ENCODE results near the gene BICDL1.
"Not testable (repeated sequence)": the region's sequence is repeated elsewhere in the genome, so short reads cannot be mapped to it uniquely, and the experiment has no call there.

Gene BICDL1, protein sequence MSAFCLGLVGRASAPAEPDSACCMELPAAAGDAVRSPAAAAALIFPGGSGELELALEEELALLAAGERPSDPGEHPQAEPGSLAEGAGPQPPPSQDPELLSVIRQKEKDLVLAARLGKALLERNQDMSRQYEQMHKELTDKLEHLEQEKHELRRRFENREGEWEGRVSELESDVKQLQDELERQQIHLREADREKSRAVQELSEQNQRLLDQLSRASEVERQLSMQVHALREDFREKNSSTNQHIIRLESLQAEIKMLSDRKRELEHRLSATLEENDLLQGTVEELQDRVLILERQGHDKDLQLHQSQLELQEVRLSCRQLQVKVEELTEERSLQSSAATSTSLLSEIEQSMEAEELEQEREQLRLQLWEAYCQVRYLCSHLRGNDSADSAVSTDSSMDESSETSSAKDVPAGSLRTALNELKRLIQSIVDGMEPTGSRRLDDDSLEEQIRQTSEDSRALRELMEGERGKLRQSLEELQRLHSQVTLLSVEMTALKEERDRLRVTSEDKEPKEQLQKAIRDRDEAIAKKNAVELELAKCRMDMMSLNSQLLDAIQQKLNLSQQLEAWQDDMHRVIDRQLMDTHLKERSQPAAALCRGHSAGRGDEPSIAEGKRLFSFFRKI

DNA sequence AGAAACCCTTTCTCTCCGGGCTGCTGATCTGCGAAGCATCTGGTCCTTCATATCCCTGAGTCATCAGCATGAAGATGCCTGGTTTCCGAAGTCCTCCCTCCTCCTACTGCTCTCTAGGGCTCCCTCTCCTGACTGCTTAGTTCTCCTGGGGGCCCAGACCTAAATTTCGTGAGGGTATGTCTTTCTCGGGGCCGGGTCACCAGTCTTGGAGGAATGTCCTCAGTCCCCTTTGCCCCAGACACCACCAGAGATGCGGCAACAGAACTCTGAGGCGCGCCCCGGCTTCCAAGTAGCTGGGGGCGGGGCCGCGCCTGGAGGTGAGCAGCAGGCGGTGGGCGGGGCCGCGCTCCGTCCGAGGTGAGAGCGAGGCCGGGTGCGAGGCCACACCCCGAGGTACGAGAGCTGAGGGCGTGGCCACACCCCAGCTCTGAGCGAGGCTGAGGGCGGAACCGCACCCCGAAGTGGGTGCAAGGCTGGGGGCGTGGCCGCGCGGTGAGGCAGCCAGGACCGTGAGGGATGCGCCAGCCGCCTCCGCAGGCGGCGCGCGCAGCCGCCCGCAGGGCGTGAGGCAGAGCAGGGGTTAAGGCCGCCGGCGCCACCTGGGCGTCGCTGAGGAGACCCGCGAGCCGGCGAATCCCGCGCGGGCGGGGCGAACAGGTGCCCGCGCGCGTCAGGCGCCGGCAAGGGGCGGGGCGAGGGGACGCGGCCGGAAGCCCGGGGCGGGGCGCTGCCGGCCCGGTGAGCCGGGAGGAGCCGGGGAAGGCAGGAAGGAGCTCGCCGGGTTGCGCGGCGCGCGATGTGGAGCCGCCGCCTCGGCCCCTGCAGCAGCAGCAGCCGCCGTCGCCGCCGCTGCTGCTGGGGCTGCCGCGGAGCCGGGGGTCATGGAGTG lies at the start of gene BICDL1:
TSS of gene BICDL1 (plus strand) at position 765 of the 889 bp plus-strand sequence. CDS start 633 bp downstream, outside the sequence.
- peak; percentile 92 for DNase-seq

DNA sequence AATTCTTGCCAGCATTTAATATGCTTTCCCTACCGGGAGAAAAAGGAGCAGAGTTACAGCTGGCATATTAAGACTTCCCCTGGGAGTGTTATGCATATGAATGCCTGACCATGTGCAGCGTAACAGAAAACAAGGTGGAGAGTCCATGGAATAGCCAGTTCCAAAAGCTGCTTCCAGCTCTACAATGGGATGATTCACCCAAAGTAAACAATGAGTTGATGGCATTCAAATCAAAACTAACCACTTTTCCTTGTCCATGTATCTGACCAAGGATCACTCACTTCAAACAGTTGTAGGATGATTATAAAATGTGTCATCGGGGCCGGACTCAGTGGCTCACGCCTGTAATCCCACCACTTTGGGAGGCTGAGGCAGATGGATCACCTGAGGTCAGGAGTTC lies 48.1 kb upstream of the BICDL1 start:
- no peak for DNase-seq

DNA sequence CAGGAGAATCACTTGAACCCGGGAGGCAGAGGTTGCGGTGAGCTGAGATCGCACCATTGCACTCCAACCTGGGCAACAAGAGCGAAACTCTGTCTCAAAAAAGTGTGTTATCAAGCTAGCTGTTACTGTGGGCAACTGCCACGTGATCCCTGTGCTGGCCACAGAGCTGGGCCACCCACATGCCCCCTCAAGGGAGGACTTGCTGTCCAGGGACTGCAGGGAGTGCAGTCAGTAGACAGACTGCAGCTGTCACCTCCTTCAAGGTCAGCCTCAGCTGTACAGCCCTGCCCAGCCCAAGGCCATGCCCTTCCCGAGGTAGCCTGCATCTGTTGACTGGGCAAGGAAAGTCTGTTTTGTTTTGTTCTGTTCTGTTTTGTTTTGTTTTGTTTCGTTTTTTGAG lies 46.6 kb upstream of the BICDL1 start:
- no peak for DNase-seq

DNA sequence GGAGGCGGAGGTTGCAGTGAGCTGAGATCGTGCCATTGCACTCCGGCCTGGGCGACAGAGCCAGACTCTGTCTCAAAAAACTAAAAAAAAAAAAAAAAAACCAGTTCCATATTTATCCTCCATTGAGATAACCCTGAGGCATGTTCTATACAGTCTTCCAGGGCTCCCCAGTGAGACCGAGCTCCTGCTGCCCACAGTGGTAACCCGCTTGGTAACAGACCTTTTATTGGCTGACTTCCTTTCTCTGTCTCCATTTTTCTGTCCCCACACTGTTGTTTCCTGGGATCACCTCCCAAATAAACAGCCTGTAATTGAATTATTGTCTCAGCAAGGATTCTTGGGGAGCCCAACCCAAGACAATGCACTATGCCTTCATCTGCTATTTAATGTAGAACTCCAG lies 42.8 kb upstream of the BICDL1 start:
- no peak for DNase-seq

DNA sequence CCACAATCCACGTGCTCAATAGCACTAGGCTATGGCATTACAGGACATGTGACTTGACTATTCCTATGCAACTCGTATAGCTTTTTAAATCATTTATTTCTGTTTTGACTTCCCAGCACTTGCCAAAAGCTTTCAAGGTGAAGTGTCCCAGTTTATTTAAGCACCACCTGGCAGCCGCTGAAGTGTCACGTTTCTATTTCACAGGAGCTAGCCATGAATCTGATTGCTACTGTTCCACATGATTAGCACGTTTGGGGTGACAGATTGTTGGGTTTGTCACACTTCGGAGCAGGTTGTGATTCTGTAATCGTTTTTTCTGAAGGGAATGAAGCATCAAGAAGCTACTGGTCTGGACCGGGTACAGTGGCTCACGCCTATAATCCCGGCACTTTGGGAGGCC lies 39.9 kb upstream of the BICDL1 start:
- DNase-seq = no peak

DNA sequence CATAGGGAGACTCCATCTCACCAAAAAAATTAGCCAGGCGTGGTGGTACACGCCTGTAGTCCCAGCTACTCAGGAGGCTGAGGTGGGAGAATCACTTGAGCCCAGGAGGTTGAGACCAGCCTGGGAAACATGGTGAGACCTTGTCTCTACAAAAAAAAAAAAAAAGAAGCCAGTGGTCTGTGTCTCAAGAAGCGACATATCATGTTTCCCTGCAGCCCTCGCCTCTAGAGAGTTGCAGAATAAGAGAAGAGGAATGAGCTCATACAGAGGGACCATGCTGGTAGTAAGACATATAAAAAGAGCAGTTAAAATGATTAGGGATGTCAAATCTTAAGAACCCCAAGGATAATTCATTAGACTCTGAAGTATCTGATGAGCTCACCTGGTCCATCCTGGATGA lies 39.4 kb upstream of the BICDL1 start:
- no peak for DNase-seq

DNA sequence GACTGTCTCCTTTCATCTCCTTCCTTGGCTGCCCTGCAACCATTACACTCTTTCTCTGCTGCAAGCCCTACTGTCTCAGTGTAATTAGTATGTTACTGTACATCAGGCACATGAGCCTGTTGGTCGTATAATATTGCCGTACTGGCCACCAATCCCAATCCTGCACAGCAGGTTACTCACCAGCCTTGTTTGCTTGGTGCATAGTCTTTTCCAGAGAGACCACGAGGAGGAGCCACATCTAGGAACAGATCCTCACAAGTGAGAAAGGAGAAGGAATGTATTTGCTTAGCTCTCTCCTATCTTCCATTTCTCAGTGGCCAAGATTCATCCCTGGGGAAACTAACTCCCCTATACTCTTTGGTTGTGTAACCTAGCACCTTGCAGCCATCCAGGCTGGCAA lies 33.0 kb upstream of the BICDL1 start:
- DNase-seq = no peak

DNA sequence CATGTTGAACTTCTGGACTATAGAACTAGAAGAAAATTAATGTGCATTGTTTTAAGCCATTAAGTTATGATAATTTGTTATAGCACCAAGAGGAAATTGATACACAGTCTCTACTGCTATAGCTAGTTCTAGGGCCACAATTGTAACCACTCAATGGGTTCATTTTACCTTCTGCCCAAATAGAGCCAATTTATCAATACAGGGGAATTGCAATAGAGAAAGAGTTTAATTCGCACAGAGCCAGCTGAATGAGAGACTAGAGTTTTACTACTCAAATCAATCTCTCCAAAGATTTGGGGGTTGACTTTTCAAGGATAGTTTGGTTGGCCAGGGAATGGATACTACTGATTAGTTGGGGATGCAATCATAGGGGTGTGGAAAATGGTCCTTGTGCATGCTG lies 31.9 kb upstream of the BICDL1 start:
- no peak for DNase-seq

DNA sequence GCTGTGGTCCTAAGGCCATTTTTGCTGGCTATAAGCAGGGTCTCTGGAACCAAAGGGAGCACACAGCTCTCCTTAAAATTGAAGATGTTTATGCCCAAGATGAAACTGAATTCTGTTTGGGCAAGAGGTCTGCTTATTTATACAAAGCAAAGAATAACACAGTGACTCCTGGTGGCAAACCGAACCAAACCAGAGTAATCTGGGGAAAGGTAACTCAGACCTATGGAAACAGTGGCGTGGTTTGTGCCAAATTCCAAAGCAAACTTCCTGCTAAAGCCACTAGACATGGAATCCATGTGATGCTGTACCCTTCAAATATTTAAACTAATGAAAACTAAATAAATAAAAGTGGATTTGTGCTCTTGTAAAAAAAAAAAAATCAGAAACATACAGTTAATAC lies 29.6 kb upstream of the BICDL1 start:
- DNase-seq = no peak

DNA sequence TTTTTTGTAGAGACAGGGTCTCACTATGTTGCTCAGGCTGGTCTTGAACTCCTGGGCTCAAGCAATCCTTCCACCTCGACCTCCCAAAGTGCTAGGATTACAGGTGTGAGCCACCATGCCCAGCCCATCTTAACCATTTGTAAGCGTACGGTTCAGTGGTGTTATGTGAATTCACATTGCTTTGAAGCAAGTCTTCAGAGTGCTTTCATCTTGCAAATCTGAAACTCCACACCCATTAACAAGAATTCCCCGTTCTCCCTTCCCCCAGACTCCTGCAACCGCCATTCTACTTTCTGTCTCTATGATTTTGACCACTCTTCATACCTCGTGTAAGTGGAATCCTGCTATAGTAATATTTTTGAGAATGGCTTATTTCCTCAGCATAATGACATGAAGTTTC lies 24.9 kb upstream of the BICDL1 start:
- DNase-seq = no peak

DNA sequence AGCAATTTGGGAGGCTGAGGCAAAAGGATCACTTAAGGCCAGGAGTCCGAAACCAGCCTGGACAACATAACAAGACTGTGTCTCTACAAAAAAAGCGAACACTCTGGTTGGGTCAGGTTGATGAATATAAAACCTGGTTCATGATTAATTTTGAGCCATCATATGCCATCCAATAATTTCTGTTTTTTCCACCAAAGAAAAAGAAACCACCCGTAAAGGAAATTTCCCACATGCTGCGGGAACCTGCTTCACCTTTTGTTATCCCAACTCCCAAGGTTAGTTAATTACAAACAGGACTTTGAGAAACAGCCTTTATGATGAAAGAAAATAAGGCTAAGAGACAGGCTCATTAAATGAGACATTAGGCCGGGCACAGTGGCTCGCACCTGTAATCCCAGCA lies 24.1 kb upstream of the BICDL1 start:
- no peak for DNase-seq

DNA sequence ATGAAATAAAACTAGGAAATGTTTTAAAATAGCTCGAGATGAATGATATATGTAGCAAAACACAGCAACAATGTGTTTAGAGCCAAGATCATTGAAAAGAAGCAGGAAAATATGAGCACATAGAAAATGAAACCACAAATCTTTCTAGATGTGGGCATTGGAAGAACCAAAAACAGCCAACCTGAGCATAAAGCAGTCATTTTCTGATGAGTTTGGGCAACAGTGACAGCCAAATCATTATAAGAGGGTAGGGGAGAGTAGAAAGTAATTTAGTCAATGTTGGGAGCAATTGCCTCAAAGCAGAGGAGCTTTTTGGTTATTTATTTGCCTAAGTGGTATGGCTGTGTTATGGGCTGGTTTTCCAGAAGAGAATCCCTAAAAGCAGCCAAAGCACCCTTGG lies 8.8 kb upstream of the BICDL1 start:
- DNase-seq = no peak

DNA sequence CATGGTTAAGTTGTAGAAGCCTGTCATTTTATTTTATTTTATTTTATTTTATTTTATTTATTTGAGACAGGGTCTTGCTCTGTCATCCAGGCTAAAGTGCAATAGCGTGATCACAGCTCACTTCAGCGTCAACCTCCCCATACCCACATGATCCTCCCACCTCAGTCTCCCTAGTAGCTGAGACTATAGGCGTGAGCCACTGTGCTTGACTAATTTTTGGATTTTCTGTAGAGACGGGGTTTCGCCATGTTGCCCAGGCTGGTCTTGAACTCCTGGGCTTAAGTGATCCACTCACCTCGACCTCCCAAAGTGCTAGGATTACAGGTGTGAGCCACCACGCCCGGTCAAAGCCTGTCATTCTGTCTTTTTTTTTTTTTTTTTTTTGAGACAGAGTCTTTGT lies 8.3 kb upstream of the BICDL1 start:
- not testable (repeated sequence) for DNase-seq

DNA sequence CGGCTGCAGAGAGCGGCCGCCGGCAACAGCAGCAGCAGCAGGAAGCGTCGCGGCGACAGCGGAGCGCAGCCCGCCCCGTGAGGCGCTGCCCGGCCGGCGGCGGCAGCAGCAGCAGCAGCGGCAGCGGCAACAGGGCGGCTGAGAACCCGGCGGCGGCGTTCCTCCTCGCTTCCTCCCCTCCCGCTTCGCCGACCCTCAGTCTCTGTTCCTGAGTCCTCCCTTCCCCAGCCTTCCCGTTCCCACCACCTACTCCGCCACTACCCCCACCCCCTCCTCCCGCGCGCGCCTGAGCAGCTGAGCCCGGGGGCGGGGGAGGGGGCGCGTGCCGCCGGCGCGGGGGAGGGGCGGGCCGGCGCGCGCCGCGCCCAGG lies 310 bp downstream of the BICDL1 start:
- no peak for DNase-seq

DNA sequence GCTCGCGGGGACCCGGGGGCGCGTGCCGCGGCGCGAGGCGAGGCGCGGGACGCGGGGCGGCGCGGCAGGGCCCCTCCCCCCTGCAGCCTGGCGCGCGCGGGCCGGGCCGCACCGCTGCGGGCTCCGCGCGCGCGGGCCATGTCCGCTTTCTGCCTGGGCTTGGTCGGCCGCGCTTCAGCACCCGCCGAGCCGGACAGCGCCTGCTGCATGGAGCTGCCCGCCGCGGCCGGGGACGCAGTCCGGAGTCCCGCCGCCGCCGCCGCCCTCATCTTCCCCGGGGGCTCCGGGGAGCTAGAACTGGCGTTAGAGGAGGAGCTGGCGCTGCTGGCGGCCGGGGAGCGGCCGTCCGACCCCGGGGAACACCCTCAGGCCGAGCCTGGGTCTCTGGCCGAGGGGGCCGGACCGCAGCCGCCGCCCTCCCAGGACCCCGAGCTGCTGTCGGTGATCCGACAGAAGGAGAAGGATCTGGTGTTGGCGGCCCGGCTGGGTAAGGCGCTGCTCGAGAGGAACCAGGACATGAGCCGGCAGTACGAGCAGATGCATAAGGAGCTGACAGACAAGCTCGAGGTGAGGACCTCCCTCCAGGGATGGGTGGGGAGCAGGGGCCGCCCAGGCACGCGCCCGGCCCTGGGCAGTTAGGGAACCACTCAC lies 820 bp downstream of the BICDL1 start:
- DNase-seq = peak; percentile 44

DNA sequence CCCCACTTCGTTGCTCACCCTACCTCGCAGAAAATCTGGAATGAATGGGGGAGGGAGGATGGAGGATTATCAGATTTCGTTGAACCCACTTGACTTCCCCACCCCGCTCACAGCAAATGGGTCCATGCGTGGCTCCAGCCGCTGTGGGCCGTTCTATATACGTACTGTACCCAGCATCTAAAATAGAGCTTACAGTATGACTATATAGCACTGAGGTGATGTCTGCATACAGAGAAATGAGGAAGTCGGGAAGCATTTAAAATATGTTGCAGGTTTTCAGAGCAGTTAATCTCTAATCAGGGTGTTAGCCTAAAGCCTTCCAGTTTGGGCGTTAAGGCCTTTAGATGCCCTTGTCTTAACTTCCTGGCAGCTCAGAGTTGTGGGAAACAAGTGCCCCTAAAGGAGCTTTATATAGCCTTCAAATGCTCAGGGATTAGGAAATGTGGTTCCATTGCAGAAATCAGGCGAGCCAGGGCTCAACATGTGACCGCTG lies 1.4 kb downstream of the BICDL1 start:
- peak; percentile 99 for DNase-seq

DNA sequence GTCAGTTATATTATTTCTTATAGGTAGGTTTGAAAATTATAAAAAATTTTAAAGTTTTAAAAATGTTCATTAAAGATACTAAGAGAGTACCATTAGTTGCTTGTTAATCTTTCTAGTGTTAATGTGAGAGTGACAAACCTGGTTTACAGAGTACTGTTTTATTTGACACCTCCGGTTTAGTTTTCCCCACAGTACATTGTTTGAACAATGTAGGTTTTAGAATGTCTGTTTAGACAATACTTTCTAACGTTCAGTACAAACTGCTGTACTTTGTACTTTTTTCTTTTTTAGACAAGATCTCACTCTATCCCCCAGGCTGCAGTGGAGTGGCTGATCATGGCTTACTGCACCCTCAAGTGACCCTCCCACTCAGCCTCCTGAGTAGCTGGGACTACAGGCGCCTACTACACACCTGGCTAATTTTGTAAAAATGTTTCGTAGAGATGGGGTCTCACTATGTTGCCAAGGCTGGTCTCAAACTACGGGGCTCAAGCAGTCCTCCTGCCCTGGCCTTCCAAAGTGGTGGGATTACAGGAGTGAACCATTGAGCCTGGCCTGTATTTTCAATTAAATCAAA lies 3.2 kb downstream of the BICDL1 start:
- no peak for DNase-seq

DNA sequence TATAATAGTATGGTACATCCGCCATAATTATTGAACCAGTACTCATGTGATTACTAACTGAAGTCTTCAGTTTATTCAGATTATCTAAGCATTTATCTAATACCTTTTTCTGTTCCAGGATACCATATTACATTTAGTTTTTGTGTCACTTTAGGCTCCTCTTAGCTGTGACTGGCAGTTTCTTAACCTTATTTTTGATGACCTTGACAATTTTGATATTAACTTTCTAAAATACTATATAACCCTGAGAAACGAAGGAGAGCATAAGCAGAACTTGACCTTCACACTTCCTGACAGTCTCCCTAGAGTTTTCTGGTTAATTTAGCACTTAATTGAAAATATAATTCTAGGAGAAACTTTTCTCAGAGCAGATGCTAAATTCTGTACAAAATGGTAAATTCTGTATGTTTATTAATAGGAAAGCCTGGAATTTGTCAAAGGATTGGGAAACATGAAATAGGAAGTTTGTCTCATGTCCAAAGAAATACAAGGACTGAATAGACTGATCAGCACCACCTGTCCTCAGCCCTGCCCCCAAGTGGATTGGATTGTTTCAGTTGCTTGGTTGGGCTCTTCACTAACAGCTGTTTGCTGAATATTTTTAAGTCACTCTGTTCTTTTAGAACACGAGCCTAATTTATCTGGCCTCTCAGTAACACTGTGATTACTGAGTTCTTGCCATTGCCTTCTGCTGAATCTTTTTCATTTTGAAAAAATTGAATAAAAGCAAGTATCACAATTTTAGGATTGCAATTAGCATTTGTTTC lies 6.0 kb downstream of the BICDL1 start:
- DNase-seq = no peak

DNA sequence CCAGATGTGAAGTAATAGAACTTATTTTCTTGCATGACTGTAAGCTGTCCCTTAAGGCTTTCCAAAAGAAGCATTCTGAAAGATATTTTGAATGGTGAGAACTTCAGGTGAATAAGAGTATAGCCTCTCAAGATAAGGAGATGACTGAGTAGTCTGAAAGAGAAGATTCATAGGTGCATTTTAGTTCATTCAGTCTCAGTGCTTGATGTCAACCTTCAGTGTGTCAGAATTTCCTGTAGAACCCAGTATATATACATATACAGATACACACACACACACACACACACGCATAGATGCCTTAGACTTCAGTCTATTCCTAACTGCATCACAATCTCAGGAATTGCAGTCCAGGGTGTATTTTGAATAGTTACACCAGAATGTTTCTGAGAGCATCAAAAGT lies 7.4 kb downstream of the BICDL1 start:
- DNase-seq = no peak

DNA sequence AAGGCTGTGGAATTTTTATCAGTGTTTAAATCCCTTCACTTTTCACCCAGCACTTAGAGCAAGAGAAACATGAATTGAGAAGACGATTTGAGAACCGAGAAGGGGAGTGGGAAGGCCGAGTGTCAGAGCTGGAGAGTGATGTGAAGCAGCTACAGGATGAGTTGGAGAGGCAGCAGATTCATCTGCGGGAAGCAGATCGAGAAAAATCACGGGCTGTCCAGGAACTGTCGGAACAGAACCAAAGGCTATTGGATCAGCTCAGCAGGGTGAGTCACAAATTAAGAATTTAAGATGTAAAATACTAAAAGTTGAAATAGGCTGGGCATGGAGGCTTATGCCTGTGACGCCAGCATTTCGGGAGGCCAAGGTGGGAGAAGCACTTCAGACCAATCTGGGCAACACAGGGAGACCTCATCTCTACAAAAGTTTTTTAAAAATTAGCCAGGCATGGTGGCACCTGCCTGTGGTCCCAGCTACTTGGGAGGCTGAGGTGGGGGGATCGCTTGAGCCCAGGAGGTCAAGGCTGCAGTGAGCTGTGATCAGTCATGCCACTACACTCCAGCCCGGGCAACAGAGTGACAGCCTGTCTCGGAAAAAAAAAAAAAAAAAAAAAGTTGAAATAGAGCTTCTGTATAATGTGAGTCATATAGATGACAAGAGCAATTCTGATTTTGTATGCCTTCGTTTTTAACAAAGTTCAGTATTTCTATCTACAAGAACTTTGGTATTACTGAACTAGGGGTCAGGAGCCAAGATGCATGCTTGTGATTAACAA lies 9.6 kb downstream of the BICDL1 start:
- no peak for DNase-seq

DNA sequence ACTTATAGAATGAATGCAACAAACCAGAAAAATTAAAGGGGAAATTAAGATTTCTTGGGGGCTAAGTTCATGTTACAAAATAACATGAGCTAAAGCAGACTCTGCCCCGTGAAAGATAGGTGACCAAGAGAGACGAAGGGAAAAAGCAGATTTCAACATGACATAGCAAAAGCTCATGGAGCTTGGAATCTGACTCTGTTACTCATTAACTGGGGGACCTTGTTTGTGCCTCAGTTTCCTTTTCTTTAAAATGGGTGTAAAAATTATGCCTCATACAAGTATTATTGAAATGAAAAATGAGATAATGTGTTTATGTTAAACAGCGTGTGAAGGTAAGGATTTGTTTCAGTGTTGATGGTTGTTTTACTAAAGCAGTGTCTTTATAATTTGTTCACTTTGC lies 11.5 kb downstream of the BICDL1 start:
- no peak for DNase-seq

Measured in MV-4-11 (cell line).